ENCODE measurements around the gene TMEM184A. TPM values are rescaled to one million over a fixed set of nuclear protein-coding genes. Genes with fewer than 3 reads are reported as not detected.

Gene TMEM184A
- total and polyA plus RNA-seq, 2 donors (not counting 1 experiment from before 2014, with no cell fraction given): not detected

DNA sequence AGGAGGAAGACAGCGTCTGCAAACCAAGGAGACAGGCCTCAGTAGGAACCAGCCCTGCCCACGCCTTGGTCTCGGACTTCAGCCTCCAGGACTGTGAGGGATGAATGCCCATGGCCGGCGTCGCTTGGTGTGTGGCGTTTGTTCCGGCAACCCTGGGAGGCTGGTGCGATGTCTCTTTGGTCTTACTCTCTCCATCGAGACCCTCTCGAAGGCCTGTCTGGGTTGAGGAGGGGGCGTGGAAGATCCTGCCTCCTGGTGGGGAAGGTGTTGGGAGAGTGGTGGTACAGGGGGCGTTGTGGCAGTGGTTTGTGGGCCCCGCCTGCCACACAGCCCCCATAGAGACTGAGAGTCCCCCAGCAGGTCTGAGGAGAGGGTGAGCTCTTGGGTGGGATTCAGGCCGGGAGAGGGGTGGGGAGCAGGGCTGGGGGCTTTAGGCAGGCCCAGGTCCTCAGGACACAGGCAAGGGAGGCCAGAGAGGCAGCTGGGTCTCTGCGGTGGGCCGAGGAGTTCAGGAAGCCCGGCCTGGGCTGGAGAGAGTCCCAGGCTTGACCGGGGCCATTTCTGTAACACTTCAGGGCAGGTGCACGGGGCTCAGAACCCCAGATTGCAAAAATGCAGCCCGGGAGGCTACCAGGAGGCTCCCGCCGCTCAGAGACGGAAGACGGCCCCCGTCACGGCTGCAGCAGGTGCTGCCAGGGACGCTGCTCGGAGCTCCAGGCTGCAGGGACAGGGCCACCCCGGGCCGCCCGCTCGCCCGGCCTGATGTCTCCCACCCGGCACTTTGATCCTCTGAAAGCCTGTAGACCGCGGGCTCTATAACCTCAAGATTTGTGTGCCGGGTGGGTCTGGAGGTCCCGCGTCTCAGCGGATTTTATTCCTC lies 47.6 kb upstream of the TMEM184A start:
- no peak overlapping the region for H3K4me2 ChIP-seq (replicated peaks; ENCODE audit: low read depth, low read length, poor library complexity, severe bottlenecking)
- WGBS (ENCODE audit: insufficient coverage): 91% methylated on average over 41 of the region's 41 CpGs
- ChIA-PET POLR2A (no interaction called here), CTCF (no interaction called here)
- peaks cover 0 to 7% (median 0%) of the 10 kb centered on the region in 3 donors for H3K9me3 ChIP-seq (ENCODE audit: control extremely low read depth in 1 of 3, control insufficient read depth in 2 of 3, insufficient read depth in 1 of 3, low read length in 2 of 3)
- TF ChIP-seq, protein P1, sequence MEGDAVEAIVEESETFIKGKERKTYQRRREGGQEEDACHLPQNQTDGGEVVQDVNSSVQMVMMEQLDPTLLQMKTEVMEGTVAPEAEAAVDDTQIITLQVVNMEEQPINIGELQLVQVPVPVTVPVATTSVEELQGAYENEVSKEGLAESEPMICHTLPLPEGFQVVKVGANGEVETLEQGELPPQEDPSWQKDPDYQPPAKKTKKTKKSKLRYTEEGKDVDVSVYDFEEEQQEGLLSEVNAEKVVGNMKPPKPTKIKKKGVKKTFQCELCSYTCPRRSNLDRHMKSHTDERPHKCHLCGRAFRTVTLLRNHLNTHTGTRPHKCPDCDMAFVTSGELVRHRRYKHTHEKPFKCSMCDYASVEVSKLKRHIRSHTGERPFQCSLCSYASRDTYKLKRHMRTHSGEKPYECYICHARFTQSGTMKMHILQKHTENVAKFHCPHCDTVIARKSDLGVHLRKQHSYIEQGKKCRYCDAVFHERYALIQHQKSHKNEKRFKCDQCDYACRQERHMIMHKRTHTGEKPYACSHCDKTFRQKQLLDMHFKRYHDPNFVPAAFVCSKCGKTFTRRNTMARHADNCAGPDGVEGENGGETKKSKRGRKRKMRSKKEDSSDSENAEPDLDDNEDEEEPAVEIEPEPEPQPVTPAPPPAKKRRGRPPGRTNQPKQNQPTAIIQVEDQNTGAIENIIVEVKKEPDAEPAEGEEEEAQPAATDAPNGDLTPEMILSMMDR (IDR thresholded peaks at IDR 0.05): no peak
- no peak for TF ChIP-seq EZH2 (IDR thresholded peaks at IDR 0.05; ENCODE audit: borderline replicate concordance, insufficient read depth, low read depth, low read length, poor library complexity, severe bottlenecking)
- H3K4me1 ChIP-seq (ENCODE audit: control insufficient read depth in 2 of 2, insufficient read depth in 2 of 2, low read length in 2 of 2): no peaks in the 10 kb centered on the region
- H4K20me1 ChIP-seq (ENCODE audit: control insufficient read depth, insufficient read depth, low read length, poor library complexity, severe bottlenecking): no peaks in the 10 kb centered on the region
- H2AFZ ChIP-seq (ENCODE audit: insufficient read depth, low read depth, low read length, poor library complexity, severe bottlenecking): no peak overlapping the region
- no peaks in the 10 kb centered on the region for H3K9me3 Mint-ChIP-seq (ENCODE audit: insufficient read depth)
- peaks cover 0 to 4% (median 0%) of the 10 kb centered on the region in 4 experiments for H3K27me3 ChIP-seq (replicated peaks in 1 of 4; ENCODE audit: control extremely low read depth in 1 of 4, control insufficient read depth in 3 of 4, insufficient read depth in 4 of 4, low read length in 3 of 4)
- H3K9ac ChIP-seq (ENCODE audit: low read length): no peak overlapping the region
- no peak overlapping the region for H3K27ac ChIP-seq (ENCODE audit: low read length in 2 of 2)
- no peak overlapping the region for H3K4me3 Mint-ChIP-seq
- ATAC-seq (ENCODE audit: low read depth): no peak
- H3K79me2 ChIP-seq (ENCODE audit: control insufficient read depth, insufficient read depth, low read length): no peaks in the 10 kb centered on the region
- no peaks in the 10 kb centered on the region for H3K4me1 Mint-ChIP-seq
- H3K27me3 Mint-ChIP-seq: peaks cover 10% of the 10 kb centered on the region
- intact Hi-C loops (cut with micrococcal nuclease): no loop called here
- no peaks in the 10 kb centered on the region for H3K36me3 ChIP-seq (replicated peaks in 1 of 2; ENCODE audit: control extremely low read depth in 1 of 2, control insufficient read depth in 1 of 2, extremely low read depth in 1 of 2, insufficient read depth in 2 of 2, low read length in 1 of 2)
- DNase-seq: no peak
- H3K27ac Mint-ChIP-seq: no peak overlapping the region
- H3K4me3 ChIP-seq (ENCODE audit: control extremely low read depth in 1 of 5, extremely low read depth in 1 of 5, insufficient read depth in 1 of 5, low read depth in 2 of 5, low read length in 4 of 5): no peak overlapping the region

DNA sequence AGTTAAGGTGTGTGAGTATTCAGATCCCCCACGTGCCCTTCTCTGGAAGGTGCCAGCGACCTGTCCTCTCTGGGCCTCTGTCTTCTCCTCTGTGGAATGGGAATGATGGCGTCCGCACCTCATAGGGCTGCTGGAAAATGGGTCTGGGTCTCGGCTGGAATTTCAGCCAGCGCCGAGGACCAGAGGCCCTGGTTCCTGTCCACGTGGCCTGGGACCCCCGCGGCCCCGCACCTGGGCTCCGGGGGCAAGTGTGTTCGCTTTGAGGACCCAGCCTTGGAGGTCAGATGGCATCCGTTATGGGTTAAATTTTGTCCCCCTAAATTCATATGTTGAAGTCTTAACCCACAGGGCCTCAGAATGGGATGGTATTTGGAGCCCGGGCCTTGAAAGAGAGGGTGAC lies 46.4 kb upstream of the TMEM184A start:
- no peaks in the 10 kb centered on the region for H3K4me1 Mint-ChIP-seq
- no peak overlapping the region for H3K4me3 Mint-ChIP-seq
- 91% methylated on average over 14 of the region's 15 CpGs for WGBS (ENCODE audit: insufficient coverage)
- no peak overlapping the region for H3K4me2 ChIP-seq (replicated peaks; ENCODE audit: low read depth, low read length, poor library complexity, severe bottlenecking)
- no peaks in the 10 kb centered on the region for H4K20me1 ChIP-seq (ENCODE audit: control insufficient read depth, insufficient read depth, low read length, poor library complexity, severe bottlenecking)
- ATAC-seq (ENCODE audit: low read depth) (no peak), DNase-seq (no peak)
- no peaks in the 10 kb centered on the region for H3K36me3 ChIP-seq (replicated peaks in 1 of 2; ENCODE audit: control extremely low read depth in 1 of 2, control insufficient read depth in 1 of 2, extremely low read depth in 1 of 2, insufficient read depth in 2 of 2, low read length in 1 of 2)
- no peak overlapping the region for H3K4me3 ChIP-seq (ENCODE audit: control extremely low read depth in 1 of 5, extremely low read depth in 1 of 5, insufficient read depth in 1 of 5, low read depth in 2 of 5, low read length in 4 of 5)
- no peaks in the 10 kb centered on the region for H3K79me2 ChIP-seq (ENCODE audit: control insufficient read depth, insufficient read depth, low read length)
- H3K27ac Mint-ChIP-seq: no peak overlapping the region
- POLR2A ChIA-PET: no interaction called here
- peaks cover 6% of the 10 kb centered on the region for H3K27me3 Mint-ChIP-seq
- H3K9me3 Mint-ChIP-seq (ENCODE audit: insufficient read depth): no peaks in the 10 kb centered on the region
- H2AFZ ChIP-seq (ENCODE audit: insufficient read depth, low read depth, low read length, poor library complexity, severe bottlenecking): no peak overlapping the region
- intact Hi-C loops (cut with micrococcal nuclease): no loop called here
- no peak overlapping the region for H3K9ac ChIP-seq (ENCODE audit: low read length)
- no peak overlapping the region for H3K27ac ChIP-seq (ENCODE audit: low read length in 2 of 2)
- H3K27me3 ChIP-seq (replicated peaks in 1 of 4; ENCODE audit: control extremely low read depth in 1 of 4, control insufficient read depth in 3 of 4, insufficient read depth in 4 of 4, low read length in 3 of 4): no peaks in the 10 kb centered on the region
- TF ChIP-seq, protein P1 (IDR thresholded peaks at IDR 0.05): no peak
- TF ChIP-seq EZH2 (IDR thresholded peaks at IDR 0.05; ENCODE audit: borderline replicate concordance, insufficient read depth, low read depth, low read length, poor library complexity, severe bottlenecking): no peak
- CTCF ChIA-PET: no interaction called here
- H3K4me1 ChIP-seq (ENCODE audit: control insufficient read depth in 2 of 2, insufficient read depth in 2 of 2, low read length in 2 of 2): no peaks in the 10 kb centered on the region
- peaks cover 0 to 14% (median 0%) of the 10 kb centered on the region in 3 donors for H3K9me3 ChIP-seq (ENCODE audit: control extremely low read depth in 1 of 3, control insufficient read depth in 2 of 3, insufficient read depth in 1 of 3, low read length in 2 of 3)

Data from B cell (primary cell).